IPS-18c (cell line): ENCODE measurements around the gene RGS11.
"Not testable (repeated sequence)": the region's sequence is repeated elsewhere in the genome, so short reads cannot be mapped to it uniquely, and the experiment has no call there.

Experiments used
- H3K4me3 ChIP-seq: 2 replicates; pipeline ENCODE4 v1.7.0; 2013; ENCODE audit warnings: low read depth, mild to moderate bottlenecking, low read length, moderate library complexity; ENCODE audit not compliant: insufficient read depth
- H3K9me3 ChIP-seq: one replicate; pipeline ENCODE4 v1.6.1; 2013; ENCODE audit warnings: mild to moderate bottlenecking, low read length, moderate library complexity; ENCODE audit not compliant: control insufficient read depth, insufficient read depth

The RGS11 gene

GRCh38 chr16:259814-260253 lies 15.9 kb downstream of the RGS11 start:
- Histone ChIP-seq H3K4me3 (no peak overlapping the region), H3K9me3 (no peaks in the 10 kb centered on the region)

GRCh38 chr16:259226-259625 lies 16.5 kb downstream of the RGS11 start:
- Histone ChIP-seq H3K9me3 (no peaks in the 10 kb centered on the region), H3K4me3 (no peak overlapping the region)

- not testable (repeated sequence) for H3K9me3 ChIP-seq, H3K4me3 ChIP-seq
Observed at GRCh38 chr16:258091-258490, 17.7 kb downstream of the RGS11 start.

GRCh38 chr16:255183-255582 lies 20.6 kb downstream of the RGS11 start:
- Histone ChIP-seq H3K4me3 (no peak overlapping the region), H3K9me3 (no peaks in the 10 kb centered on the region)

GRCh38 chr16:254461-254860 lies 21.3 kb downstream of the RGS11 start:
- no peak overlapping the region for H3K4me3 ChIP-seq
- H3K9me3 ChIP-seq = no peaks in the 10 kb centered on the region

- H3K4me3 ChIP-seq = no peak overlapping the region
- H3K9me3 ChIP-seq = no peaks in the 10 kb centered on the region
Observed at GRCh38 chr16:253833-254232, 21.9 kb downstream of the RGS11 start.

GRCh38 chr16:252366-253337 lies 23.1 kb downstream of the RGS11 start:
- H3K4me3 ChIP-seq = no peak overlapping the region
- H3K9me3 ChIP-seq = no peaks in the 10 kb centered on the region

- Histone ChIP-seq H3K4me3 (no peak overlapping the region), H3K9me3 (no peaks in the 10 kb centered on the region)
Observed at GRCh38 chr16:249431-249830, 26.3 kb downstream of the RGS11 start.

GRCh38 chr16:247027-247426 lies 28.7 kb downstream of the RGS11 start:
- Histone ChIP-seq H3K9me3 (no peaks in the 10 kb centered on the region), H3K4me3 (no peak overlapping the region)

GRCh38 chr16:245105-245504 lies 30.6 kb downstream of the RGS11 start:
- Histone ChIP-seq H3K4me3 (no peak overlapping the region), H3K9me3 (no peaks in the 10 kb centered on the region)

GRCh38 chr16:243348-243747 lies 32.4 kb downstream of the RGS11 start:
- Histone ChIP-seq H3K9me3 (no peaks in the 10 kb centered on the region), H3K4me3 (no peak overlapping the region)

GRCh38 chr16:242281-242680 lies 33.5 kb downstream of the RGS11 start:
- Histone ChIP-seq H3K9me3 (no peaks in the 10 kb centered on the region), H3K4me3 (no peak overlapping the region)

- no peaks in the 10 kb centered on the region for H3K9me3 ChIP-seq
- no peak overlapping the region for H3K4me3 ChIP-seq
Observed at GRCh38 chr16:240559-240958, 35.2 kb downstream of the RGS11 start.

- Histone ChIP-seq H3K4me3 (no peak overlapping the region), H3K9me3 (no peaks in the 10 kb centered on the region)
Observed at GRCh38 chr16:239948-240277, 35.8 kb downstream of the RGS11 start.

- peak within 1 kb of the TSS; percentile 92 for H3K4me3 ChIP-seq
- no peaks in the 10 kb centered on the region for H3K9me3 ChIP-seq
Observed at GRCh38 chr16:234468-235305, 41.1 kb downstream of the RGS11 start, which contains the start of gene FAM234A. Gene FAM234A (plus strand): TSS chr16:234821. CDS start chr16:254414, 19,593 bp downstream.

GRCh38 chr16:230949-231348 lies 44.8 kb downstream of the RGS11 start:
- no peaks in the 10 kb centered on the region for H3K9me3 ChIP-seq
- H3K4me3 ChIP-seq = no peak overlapping the region

- H3K9me3 ChIP-seq = not testable (repeated sequence)
Observed at GRCh38 chr16:230351-230750, 45.4 kb downstream of the RGS11 start.

GRCh38 chr16:229731-230281 lies 45.9 kb downstream of the RGS11 start:
- H3K4me3 ChIP-seq = peak overlapping the region; percentile 89; the same call in 1 of the 2 replicates
- no peaks in the 10 kb centered on the region for H3K9me3 ChIP-seq

More at GRCh38 chr16:230351-230750, 45.4 kb downstream of the RGS11 start:
- not testable (repeated sequence) for H3K4me3 ChIP-seq
